Melanocyte of skin (primary cell): ENCODE results near the gene EPOP. TPM values are rescaled to one million over a fixed set of nuclear protein-coding genes. Genes with fewer than 3 reads are reported as not detected.

ENCODE experiments used
- small RNA-seq, 2 donors: library from RNA; depleted of rRNA; stranded (forward); fragments of <200 nt; gene quantifications; one replicate each; pipeline ENCODE3, GENCODE V24; 2012
- total RNA-seq, 2 donors: library from RNA; depleted of rRNA; stranded (reverse); fragments of >200 nt; gene quantifications; 2 replicates each; pipeline ENCODE4 v1.2.3, GENCODE V29; 2012

Gene EPOP
- total RNA-seq = under 1 TPM; 0.67 to 0.69 TPM

DNA sequence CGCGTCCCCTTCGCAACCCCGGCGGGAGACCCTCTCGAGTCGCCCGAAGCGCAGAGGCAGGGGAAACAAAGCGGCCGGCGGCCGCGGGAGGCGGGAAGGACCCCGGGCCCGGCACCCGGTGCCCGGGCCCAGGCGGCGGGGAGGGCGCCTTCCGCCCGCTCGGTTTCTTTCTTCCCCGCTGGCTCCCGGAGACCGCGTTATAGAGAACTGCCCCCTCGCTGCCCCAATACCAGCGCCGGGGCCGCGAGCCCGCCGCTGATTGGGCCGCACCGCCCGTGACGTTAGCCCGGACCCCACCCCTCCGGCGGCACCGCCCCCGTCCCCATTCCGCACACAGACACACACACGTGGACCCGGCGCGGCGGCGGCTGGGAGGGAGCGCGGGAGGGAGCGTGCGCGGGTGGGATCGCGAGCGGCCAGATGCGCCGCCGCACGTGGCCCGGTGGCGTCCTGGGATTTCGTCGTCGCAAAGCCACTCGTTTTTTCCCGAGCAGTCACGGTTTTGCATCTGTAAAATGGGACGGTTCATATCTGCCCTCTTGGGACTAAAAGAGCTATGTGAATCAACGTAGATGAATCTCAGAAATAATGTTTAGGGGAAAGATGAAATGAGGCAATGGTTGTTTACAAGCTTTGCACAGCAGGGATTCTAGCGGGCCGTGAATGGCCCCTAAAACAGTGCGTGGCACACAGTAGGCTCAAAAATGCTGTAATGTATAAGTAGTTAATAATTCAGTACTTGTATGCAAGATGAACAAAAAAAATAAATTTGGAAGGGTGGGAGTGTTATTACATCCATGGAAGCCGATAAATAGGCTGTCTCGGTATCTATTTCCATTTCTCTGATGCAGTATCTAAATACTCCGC is at the start of gene EPOP:
TSS of gene EPOP (minus strand) at position 209 of the 867 bp plus-strand sequence. CDS start 462 bp downstream, outside the sequence.

DNA sequence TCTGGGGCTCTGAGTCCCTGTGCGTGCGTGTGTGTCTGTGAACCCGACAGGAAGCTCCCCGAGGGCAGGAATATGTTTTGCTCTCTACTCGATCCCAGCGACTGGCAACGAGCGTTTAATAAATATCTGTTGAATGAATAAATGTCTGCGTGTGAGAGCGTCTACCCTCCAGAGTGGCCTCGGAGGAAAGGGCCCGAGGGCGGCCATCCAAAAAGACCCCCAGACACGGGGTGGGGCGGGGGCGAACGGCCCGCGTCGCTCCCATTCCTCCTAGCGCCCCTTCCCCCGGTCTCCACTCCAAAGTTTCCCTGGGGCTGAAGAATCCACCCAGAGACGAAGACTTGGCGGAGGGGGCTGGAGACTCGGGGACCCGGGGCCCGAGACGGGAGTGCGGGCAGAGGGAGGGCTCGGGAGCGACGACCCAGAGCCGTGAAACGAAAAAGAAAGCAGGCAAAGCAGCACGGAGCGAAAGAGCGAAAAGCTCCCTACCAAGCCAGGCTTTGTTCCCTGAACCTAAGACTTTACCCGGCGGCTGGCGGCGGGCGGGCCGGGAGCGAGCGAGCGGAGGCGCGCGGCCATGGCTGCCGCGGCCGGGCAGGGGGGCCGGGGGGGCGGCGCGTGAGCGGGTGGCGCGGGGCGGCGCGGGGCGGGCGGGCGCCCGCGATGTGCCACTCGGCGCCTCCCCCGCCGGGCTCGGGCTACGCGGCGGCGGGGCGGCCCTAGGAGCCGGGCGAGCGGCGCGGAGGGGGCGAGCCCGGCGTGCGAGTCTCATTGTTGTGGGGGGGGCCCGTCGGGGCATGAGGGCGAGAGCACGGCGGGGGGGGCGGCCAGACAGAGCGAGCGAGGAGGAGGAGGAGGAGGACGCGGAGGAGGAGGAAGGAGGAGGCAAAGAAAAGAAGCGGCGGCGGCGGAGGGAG is 30.1 kb upstream of the EPOP start, which contains the start of gene MLLT6:
TSS of gene MLLT6 (plus strand) at position 668 of the 917 bp plus-strand sequence. CDS start 360 bp downstream, outside the sequence.

Small RNA genes within 50 kb of the gene (small RNA-seq; reads per million reads assigned to genes)
- gene MIR4726 (0 reads per million in 2 donors), gene MIR4734 (0 reads per million in 2 donors)

Other genes starting within 250 kb of the EPOP start
- 1 to 10 TPM; 6.0 to 10.0 TPM for gene ARHGAP23, start 246.5 kb downstream of the EPOP start, total RNA-seq
- gene SRCIN1, start 69.0 kb downstream of the EPOP start, total RNA-seq = under 1 TPM; under 0.01 TPM
- gene MLLT6, start 30.3 kb upstream of the EPOP start, total RNA-seq = 10 to 100 TPM; 15.0 to 22.4 TPM
- gene CISD3, start 55.4 kb upstream of the EPOP start, total RNA-seq = 1 to 10 TPM; 3.8 to 4.0 TPM
- 1 to 10 TPM; 2.8 to 3.0 TPM for gene PCGF2, start 73.4 kb upstream of the EPOP start, total RNA-seq
- gene PSMB3, start 77.8 kb upstream of the EPOP start, total RNA-seq = 100 to 1,000 TPM; 395 to 474 TPM
- gene PIP4K2B, start 124.6 kb upstream of the EPOP start, total RNA-seq = 100 to 1,000 TPM in 1 of 2 donors, 10 to 100 TPM in 1; 86.9 to 115 TPM
- 1 to 10 TPM; 5.5 to 7.7 TPM for gene CWC25, start 150.4 kb upstream of the EPOP start, total RNA-seq
- gene RPL23, start 178.8 kb upstream of the EPOP start, total RNA-seq = 100 to 1,000 TPM; 429 to 846 TPM
- gene LASP1, start 195.1 kb upstream of the EPOP start, total RNA-seq = 100 to 1,000 TPM in 1 of 2 donors, 10 to 100 TPM in 1; 78.8 to 106 TPM